H9 (cell line): ENCODE measurements around the gene PTGS1. TPM values are rescaled to one million over a fixed set of nuclear protein-coding genes. Genes with fewer than 3 reads are reported as not detected.

Experiments
- DNase-seq: peaks from one replicate; pipeline ENCODE4 v3.0.0-alpha.2; 2017
- H2AFZ ChIP-seq: one replicate; pipeline ENCODE4 v1.6.1; 2013; ENCODE audit warnings: mild to moderate bottlenecking, low read length, control low read depth, moderate library complexity
- H2AK5ac ChIP-seq: 2 replicates; pipeline ENCODE4 v1.6.1; 2013; ENCODE audit warnings: low read length, control low read depth, mixed read lengths; ENCODE audit not compliant: insufficient read length
- H2BK120ac ChIP-seq: one replicate; pipeline ENCODE4 v1.6.1; 2013; ENCODE audit warnings: low read depth, mild to moderate bottlenecking, low read length, control low read depth, inconsistent platforms; ENCODE audit not compliant: poor library complexity, severe bottlenecking
- H2BK12ac ChIP-seq: 2 replicates; pipeline ENCODE4 v1.6.1; 2013; ENCODE audit warnings: low read length, control low read depth, mixed read lengths, low read depth; ENCODE audit not compliant: insufficient read length
- H2BK15ac ChIP-seq: 2 replicates; pipeline ENCODE4 v1.6.1; 2013; ENCODE audit warnings: low read depth, low read length, control low read depth
- H2BK20ac ChIP-seq: one replicate; pipeline ENCODE4 v1.6.1; 2013; ENCODE audit warnings: low read depth, mild to moderate bottlenecking, low read length, control low read depth, inconsistent platforms; ENCODE audit not compliant: poor library complexity, severe bottlenecking
- H2BK5ac ChIP-seq: 2 replicates; pipeline ENCODE4 v1.6.1; 2013; ENCODE audit warnings: low read length, control low read depth, mixed read lengths; ENCODE audit not compliant: insufficient read length
- H3K14ac ChIP-seq: 2 replicates; pipeline ENCODE4 v1.6.1; 2013; ENCODE audit warnings: low read length, control low read depth; ENCODE audit not compliant: insufficient read depth
- H3K18ac ChIP-seq: 2 replicates; pipeline ENCODE4 v1.6.1; 2013; ENCODE audit warnings: low read depth, mild to moderate bottlenecking, mixed read lengths, low read length, control low read depth; ENCODE audit not compliant: insufficient read length
- H3K23ac ChIP-seq: 2 replicates; pipeline ENCODE4 v1.6.1; 2013; ENCODE audit warnings: low read length, control low read depth, mixed read lengths, low read depth; ENCODE audit not compliant: insufficient read length
- H3K23me2 ChIP-seq: 2 replicates; pipeline ENCODE4 v1.6.1; 2013; ENCODE audit warnings: low read depth, mild to moderate bottlenecking, mixed read lengths, low read length, control low read depth; ENCODE audit not compliant: insufficient read length, poor library complexity, severe bottlenecking
- H3K27ac ChIP-seq: 2 replicates; pipeline ENCODE4 v1.5.1; 2013; ENCODE audit warnings: low read length, control low read depth, mixed read lengths, low read depth; ENCODE audit not compliant: insufficient read length
- H3K27me3 ChIP-seq: 2 replicates; pipeline ENCODE4 v1.6.1; 2013; ENCODE audit warnings: low read length, control low read depth, inconsistent platforms; ENCODE audit not compliant: insufficient read depth
- H3K4ac ChIP-seq: 2 replicates; pipeline ENCODE4 v1.6.1; 2013; ENCODE audit warnings: low read depth, mild to moderate bottlenecking, control low read depth, inconsistent platforms, low read length, moderate library complexity
- H3K4me1 ChIP-seq: 2 replicates; pipeline ENCODE4 v1.6.1; 2013; ENCODE audit warnings: low read length, control low read depth, inconsistent platforms; ENCODE audit not compliant: insufficient read depth
- H3K4me2 ChIP-seq: 2 replicates; pipeline ENCODE4 v1.6.1; 2013; ENCODE audit warnings: low read length, control low read depth, mixed read lengths; ENCODE audit not compliant: insufficient read length, insufficient read depth
- H3K56ac ChIP-seq: 2 replicates; pipeline ENCODE4 v1.6.1; 2013; ENCODE audit warnings: low read depth, mild to moderate bottlenecking, mixed read lengths, low read length, control low read depth; ENCODE audit not compliant: insufficient read length
- H3K79me1 ChIP-seq: 2 replicates; pipeline ENCODE4 v1.6.1; 2013; ENCODE audit warnings: low read depth, mild to moderate bottlenecking, moderate library complexity, low read length, control low read depth, inconsistent platforms; ENCODE audit not compliant: insufficient read depth, poor library complexity, severe bottlenecking
- H3K79me2 ChIP-seq: 2 replicates; pipeline ENCODE4 v1.6.1; 2013; ENCODE audit warnings: low read length, control low read depth, inconsistent platforms; ENCODE audit not compliant: insufficient read depth
- H3K9ac ChIP-seq: 2 replicates; pipeline ENCODE4 v1.6.1; 2013; ENCODE audit warnings: low read length, control low read depth, mixed read lengths; ENCODE audit not compliant: insufficient read length; ENCODE audit errors: extremely low read depth
- H3K9me3 ChIP-seq: one replicate; pipeline ENCODE4 v1.6.1; 2013; ENCODE audit warnings: low read depth, low read length, inconsistent platforms; ENCODE audit not compliant: control insufficient read depth
- H3T11ph ChIP-seq: one replicate; pipeline ENCODE4 v1.6.1; 2013; ENCODE audit warnings: mild to moderate bottlenecking, low read length, control low read depth, inconsistent platforms
- H4K20me1 ChIP-seq: one replicate; pipeline ENCODE4 v1.6.1; 2013; ENCODE audit not compliant: control insufficient read depth, insufficient read length, insufficient read depth
- H4K5ac ChIP-seq: 2 replicates; pipeline ENCODE4 v1.6.1; 2013; ENCODE audit warnings: low read depth, mild to moderate bottlenecking, mixed read lengths, low read length, control low read depth; ENCODE audit not compliant: insufficient read length
- H4K8ac ChIP-seq: replicated peaks from 2 replicates; pipeline ENCODE4 v1.6.1; 2013; ENCODE audit warnings: low read length, control low read depth, mixed read lengths, low read depth; ENCODE audit not compliant: insufficient read length
- H4K91ac ChIP-seq: 2 replicates; pipeline ENCODE4 v1.6.1; 2013; ENCODE audit warnings: low read depth, mild to moderate bottlenecking, moderate library complexity, mixed read lengths, low read length, control low read depth; ENCODE audit not compliant: insufficient read length
- H3K27ac Mint-ChIP-seq, 3 experiments: 2 replicates in 2 of 3; 3 replicates in 1 of 3; pipeline ENCODE4 v1.8.0; 2020 to 2021; ENCODE audit warnings: mixed read lengths in 3 of 3, mild to moderate bottlenecking in 1 of 3, moderate library complexity in 1 of 3
- H3K27me3 Mint-ChIP-seq: 2 replicates; pipeline ENCODE4 v1.8.0; 2021; ENCODE audit warnings: low read depth, mild to moderate bottlenecking, moderate library complexity, mixed read lengths
- H3K36me3 Mint-ChIP-seq, 3 experiments: 2 replicates in 2 of 3; 3 replicates in 1 of 3; pipeline ENCODE4 v1.8.0; 2020 to 2021; ENCODE audit warnings: low read depth in 3 of 3, mixed read lengths in 3 of 3; ENCODE audit not compliant: insufficient read depth in 1 of 3
- H3K4me1 Mint-ChIP-seq, 2 experiments: 2 replicates each; pipeline ENCODE4 v1.8.0; 2020; ENCODE audit warnings: mixed read lengths in 2 of 2
- H3K4me3 Mint-ChIP-seq, 2 experiments: 2 replicates in 1 of 2; 3 replicates in 1 of 2; pipeline ENCODE4 v1.8.0; 2020 to 2021; ENCODE audit warnings: mild to moderate bottlenecking in 2 of 2, mixed read lengths in 2 of 2, moderate library complexity in 1 of 2
- H3K9me3 Mint-ChIP-seq, 2 experiments: 2 replicates in 1 of 2; 3 replicates in 1 of 2; pipeline ENCODE4 v1.8.0; 2020; ENCODE audit warnings: mild to moderate bottlenecking in 2 of 2, mixed read lengths in 2 of 2, moderate library complexity in 1 of 2
- WGBS: extraction: QIAGEN DNeasy Blood & Tissue Kit; methylation state at CpG from one replicate; pipeline ENCODE4 v1.1.7; 2013; ENCODE audit warnings: missing lambda C conversion rate, low lambda C conversion rate, mixed read lengths; ENCODE audit not compliant: insufficient read length; ENCODE audit errors: extremely low coverage; 5-methylcytosine and 5-hydroxymethylcytosine counted together
- total RNA-seq: library from RNA; stranded (reverse); gene quantifications from 2 replicates; pipeline ENCODE4 v1.2.1, GENCODE V29; 2021
- TF ChIP-seq, protein P1 (sequence below): fragments of 200-600 bp; sonication (generic); conservative IDR thresholded peaks from 3 replicates; pipeline ENCODE4 v1.8.0; 2021; ENCODE audit warnings: antibody characterized with exemption, mild to moderate bottlenecking

The PTGS1 gene
- total RNA-seq, 1 experiment from 2014 or later = 1.3 TPM

DNA sequence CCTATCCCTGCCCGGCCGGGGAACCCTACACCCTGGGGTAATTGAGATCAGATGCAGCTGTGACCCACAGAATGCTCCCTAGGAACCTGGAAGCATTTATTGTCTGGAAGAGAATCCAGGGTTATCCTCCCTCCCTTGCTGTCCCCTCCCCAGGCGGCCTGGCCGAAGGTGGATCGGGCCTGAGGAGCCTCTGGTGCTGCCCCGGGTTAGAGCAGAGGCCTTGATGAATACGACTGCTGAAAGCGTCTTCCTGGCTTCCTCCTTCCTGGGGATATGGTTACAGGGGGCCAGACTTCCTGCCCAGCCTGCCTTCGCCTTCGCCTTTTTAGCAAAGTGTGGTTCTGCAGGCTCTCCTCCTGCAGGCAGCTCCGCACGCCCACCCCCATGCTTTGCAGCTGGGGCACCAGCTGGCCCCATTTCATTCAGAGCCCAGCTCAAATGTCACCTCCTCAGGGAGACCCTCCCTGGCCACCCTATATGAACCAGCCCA is 22.5 kb upstream of the PTGS1 start:
- H4K8ac ChIP-seq = no peak overlapping the region
- no peaks in the 10 kb centered on the region for H3K79me2 ChIP-seq
- H3T11ph ChIP-seq = no peak overlapping the region
- no peak overlapping the region for H2AFZ ChIP-seq
- TF ChIP-seq, protein P1, sequence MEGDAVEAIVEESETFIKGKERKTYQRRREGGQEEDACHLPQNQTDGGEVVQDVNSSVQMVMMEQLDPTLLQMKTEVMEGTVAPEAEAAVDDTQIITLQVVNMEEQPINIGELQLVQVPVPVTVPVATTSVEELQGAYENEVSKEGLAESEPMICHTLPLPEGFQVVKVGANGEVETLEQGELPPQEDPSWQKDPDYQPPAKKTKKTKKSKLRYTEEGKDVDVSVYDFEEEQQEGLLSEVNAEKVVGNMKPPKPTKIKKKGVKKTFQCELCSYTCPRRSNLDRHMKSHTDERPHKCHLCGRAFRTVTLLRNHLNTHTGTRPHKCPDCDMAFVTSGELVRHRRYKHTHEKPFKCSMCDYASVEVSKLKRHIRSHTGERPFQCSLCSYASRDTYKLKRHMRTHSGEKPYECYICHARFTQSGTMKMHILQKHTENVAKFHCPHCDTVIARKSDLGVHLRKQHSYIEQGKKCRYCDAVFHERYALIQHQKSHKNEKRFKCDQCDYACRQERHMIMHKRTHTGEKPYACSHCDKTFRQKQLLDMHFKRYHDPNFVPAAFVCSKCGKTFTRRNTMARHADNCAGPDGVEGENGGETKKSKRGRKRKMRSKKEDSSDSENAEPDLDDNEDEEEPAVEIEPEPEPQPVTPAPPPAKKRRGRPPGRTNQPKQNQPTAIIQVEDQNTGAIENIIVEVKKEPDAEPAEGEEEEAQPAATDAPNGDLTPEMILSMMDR = no peak
- no peak overlapping the region for H2BK12ac ChIP-seq
- H3K18ac ChIP-seq = no peak overlapping the region
- no peaks in the 10 kb centered on the region for H4K20me1 ChIP-seq
- no peak overlapping the region for H3K4me2 ChIP-seq
- Mint-ChIP-seq H3K36me3 (no peaks in the 10 kb centered on the region), H3K9me3 (peaks cover 6 to 7% of the 10 kb centered on the region in 2 experiments; a peak in 3 of 5 replicates), H3K27ac (no peak overlapping the region), H3K4me3 (peak overlapping the region in 1 of 2 experiments; percentile 9; a peak in 2 of 5 replicates), H3K4me1 (peaks cover 9 to 13% of the 10 kb centered on the region in 2 experiments), H3K27me3 (peaks cover 34% of the 10 kb centered on the region)
- H3K56ac ChIP-seq = no peak overlapping the region
- H2AK5ac ChIP-seq = no peak overlapping the region
- H2BK20ac ChIP-seq = no peak overlapping the region
- no peaks in the 10 kb centered on the region for H3K9me3 ChIP-seq
- no peak overlapping the region for H3K27ac ChIP-seq
- H3K14ac ChIP-seq = no peak overlapping the region; the same call in 1 of the 2 replicates
- H2BK5ac ChIP-seq = no peak overlapping the region
- WGBS = no CpG with 5 or more reads among the region's 12 CpGs
- H4K91ac ChIP-seq = no peak overlapping the region
- peaks cover 13% of the 10 kb centered on the region for H3K23me2 ChIP-seq
- H3K4me1 ChIP-seq = no peaks in the 10 kb centered on the region; the same call in 1 of the 2 replicates
- H2BK15ac ChIP-seq = no peak overlapping the region
- H4K5ac ChIP-seq = no peak overlapping the region
- peaks cover 6% of the 10 kb centered on the region; the same call in 1 of the 2 replicates for H3K27me3 ChIP-seq
- DNase-seq = no peak
- no peak overlapping the region for H3K9ac ChIP-seq
- H3K4ac ChIP-seq = no peak overlapping the region
- no peak overlapping the region for H3K23ac ChIP-seq
- no peaks in the 10 kb centered on the region for H3K79me1 ChIP-seq
- H2BK120ac ChIP-seq = no peak overlapping the region
